HepG2 (cell line): Measurements from ENCODE around the gene TTPAL. TPM values are rescaled to one million over a fixed set of nuclear protein-coding genes. Genes with fewer than 3 reads are reported as not detected.
A peak's percentile ranks its signal among the peaks of the same experiment; 100 is the strongest.

ENCODE experiments used
- DPF2 ChIP-seq: sonication (generic); formaldehyde crosslinking; IDR thresholded peaks from 2 replicates; pipeline ENCODE4 v1.4.0; 2020; ENCODE audit warnings: mild to moderate bottlenecking, low read depth, missing genetic modification reagents, borderline replicate concordance
- EP300 ChIP-seq, 3 experiments: sonication (generic) in 1 of 3; formaldehyde crosslinking in 1 of 3; IDR thresholded peaks; 2 replicates each; pipeline versions ENCODE4 v1.5.1 to v1.6.1; 2011 to 2020; ENCODE audit warnings: low read depth in 2 of 3, low read length in 2 of 3, borderline replicate concordance in 1 of 3, improper control_type of control experiment in 1 of 3, mild to moderate bottlenecking in 1 of 3, missing genetic modification reagents in 1 of 3, moderate library complexity in 1 of 3
- PCBP1 ChIP-seq: fragments of 200-400 bp; formaldehyde crosslinking; IDR thresholded peaks from 2 replicates; pipeline ENCODE4 v1.6.1; 2017; ENCODE audit warnings: mild to moderate bottlenecking, low read depth, low read length, borderline replicate concordance
- RARA ChIP-seq: IDR thresholded peaks from 2 replicates; pipeline ENCODE4 v1.6.1; 2016; ENCODE audit warnings: missing genetic modification reagents, missing compliant biosample characterization
- SP140L ChIP-seq: sonication (generic); formaldehyde crosslinking; IDR thresholded peaks from 2 replicates; pipeline ENCODE4 v1.4.0; 2020; ENCODE audit warnings: missing genetic modification reagents, borderline replicate concordance
- ZNF615 ChIP-seq: sonication (generic); formaldehyde crosslinking; IDR thresholded peaks from 2 replicates; pipeline ENCODE4 v1.5.0; 2020; ENCODE audit warnings: mild to moderate bottlenecking, missing genetic modification reagents, borderline replicate concordance
- ZNF619 ChIP-seq: sonication (generic); formaldehyde crosslinking; IDR thresholded peaks from 2 replicates; pipeline ENCODE4 v1.4.0; 2020; ENCODE audit warnings: mild to moderate bottlenecking, missing genetic modification reagents
- polyA plus RNA-seq, 8 experiments: library from polyadenylated mRNA; depleted of rRNA in 3 of 8; stranded (reverse) in 7 of 8; unstranded in 1 of 8; fragments of >200 nt; fragmentation: Illumina TruSeq in 4 of 8; extraction: Trizol in 4 of 8; gene quantifications; 2 replicates each; pipeline versions ENCODE4 v1.2.1 to v1.2.3, GENCODE V29; 2011 to 2016; ENCODE audit warnings: low read depth in 4 of 8, missing spikeins in 1 of 8, mixed read lengths in 1 of 8; ENCODE audit not compliant: insufficient read depth in 1 of 8
- total RNA-seq, 5 experiments: library from RNA; depleted of rRNA; stranded (reverse); fragments of >200 nt; fragmentation: Illumina TruSeq; extraction: Trizol; gene quantifications; 2 replicates each; pipeline ENCODE4 v1.2.3, GENCODE V29; 2016; ENCODE audit warnings: low read depth in 1 of 5
- TF ChIP-seq, protein P1 (sequence below), 2 experiments: fragments of 450-650 bp in 1 of 2; sonication (generic) in 1 of 2; formaldehyde crosslinking in 1 of 2; IDR thresholded peaks; 2 replicates each; pipeline versions ENCODE4 v1.6.1 to v1.8.0; 2016 to 2022; ENCODE audit warnings: antibody characterized with exemption in 1 of 2, mild to moderate bottlenecking in 1 of 2, missing genetic modification reagents in 1 of 2
- TF ChIP-seq, protein P2 (sequence below): sonication (generic); formaldehyde crosslinking; IDR thresholded peaks from 2 replicates; pipeline ENCODE4 v1.5.1; 2020; ENCODE audit warnings: mild to moderate bottlenecking, missing genetic modification reagents, moderate library complexity
- TF ChIP-seq, protein P3 (sequence below): conservative IDR thresholded peaks from 2 replicates; pipeline ENCODE4 v1.6.1; 2018; ENCODE audit warnings: missing genetic modification reagents

TTPAL gene
- total and polyA plus RNA-seq, 2 of the 13 experiments (the other 11 are each of a cell fraction or from before 2014, with no cell fraction given) = 4.3 to 18.8 TPM

DNA sequence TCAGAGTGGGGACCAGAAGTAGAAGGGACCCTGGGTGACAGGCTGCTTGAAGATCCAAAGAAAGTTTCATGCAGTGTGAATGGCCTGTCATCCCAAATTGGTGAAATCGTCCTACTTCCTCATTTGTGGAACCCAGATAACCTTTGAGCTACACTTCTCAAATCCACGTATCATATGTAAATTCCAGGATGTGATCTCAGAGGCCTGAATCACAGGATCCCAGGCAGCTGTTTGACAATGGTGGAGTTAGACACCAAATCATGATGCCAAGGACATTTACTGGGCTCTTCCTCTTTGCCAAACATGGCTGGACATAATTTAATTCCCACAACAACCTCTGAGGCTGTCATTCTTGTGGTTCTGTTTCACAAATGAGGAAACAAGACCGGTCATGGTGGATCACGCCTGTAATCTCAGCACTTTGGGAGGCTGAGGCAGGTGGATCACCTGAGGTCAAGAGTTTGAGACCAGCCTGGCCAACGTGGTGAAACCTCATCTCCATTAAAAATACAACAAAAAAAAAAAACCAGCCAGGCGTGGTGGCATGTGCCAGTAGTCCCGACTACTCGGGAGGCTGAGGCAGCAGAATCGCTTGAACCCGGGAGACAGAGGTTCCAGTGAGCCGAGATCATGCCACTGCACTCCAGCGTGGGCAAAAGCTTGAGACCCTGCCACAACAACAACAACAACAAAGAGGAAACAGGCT lies 39.9 kb upstream of the TTPAL start (continued):
- TF ChIP-seq ZNF615 (CRISPR knock-in tag) (no peak), PCBP1 (no peak), SP140L (CRISPR knock-in tag) (no peak), EP300 (IDR thresholded peaks at IDR 0.05; ENCODE audit: low read depth in 2 of 2, low read length in 2 of 2) (no peak), EP300 (CRISPR knock-in tag; IDR thresholded peaks at IDR 0.05; ENCODE audit: borderline replicate concordance) (no peak), RARA (CRISPR knock-in tag) (0 out of 2 replicates have a peak, but pooled peaks have one; percentile 19), DPF2 (CRISPR knock-in tag) (no peak), ZNF619 (CRISPR knock-in tag) (no peak)
- TF ChIP-seq, protein P1, sequence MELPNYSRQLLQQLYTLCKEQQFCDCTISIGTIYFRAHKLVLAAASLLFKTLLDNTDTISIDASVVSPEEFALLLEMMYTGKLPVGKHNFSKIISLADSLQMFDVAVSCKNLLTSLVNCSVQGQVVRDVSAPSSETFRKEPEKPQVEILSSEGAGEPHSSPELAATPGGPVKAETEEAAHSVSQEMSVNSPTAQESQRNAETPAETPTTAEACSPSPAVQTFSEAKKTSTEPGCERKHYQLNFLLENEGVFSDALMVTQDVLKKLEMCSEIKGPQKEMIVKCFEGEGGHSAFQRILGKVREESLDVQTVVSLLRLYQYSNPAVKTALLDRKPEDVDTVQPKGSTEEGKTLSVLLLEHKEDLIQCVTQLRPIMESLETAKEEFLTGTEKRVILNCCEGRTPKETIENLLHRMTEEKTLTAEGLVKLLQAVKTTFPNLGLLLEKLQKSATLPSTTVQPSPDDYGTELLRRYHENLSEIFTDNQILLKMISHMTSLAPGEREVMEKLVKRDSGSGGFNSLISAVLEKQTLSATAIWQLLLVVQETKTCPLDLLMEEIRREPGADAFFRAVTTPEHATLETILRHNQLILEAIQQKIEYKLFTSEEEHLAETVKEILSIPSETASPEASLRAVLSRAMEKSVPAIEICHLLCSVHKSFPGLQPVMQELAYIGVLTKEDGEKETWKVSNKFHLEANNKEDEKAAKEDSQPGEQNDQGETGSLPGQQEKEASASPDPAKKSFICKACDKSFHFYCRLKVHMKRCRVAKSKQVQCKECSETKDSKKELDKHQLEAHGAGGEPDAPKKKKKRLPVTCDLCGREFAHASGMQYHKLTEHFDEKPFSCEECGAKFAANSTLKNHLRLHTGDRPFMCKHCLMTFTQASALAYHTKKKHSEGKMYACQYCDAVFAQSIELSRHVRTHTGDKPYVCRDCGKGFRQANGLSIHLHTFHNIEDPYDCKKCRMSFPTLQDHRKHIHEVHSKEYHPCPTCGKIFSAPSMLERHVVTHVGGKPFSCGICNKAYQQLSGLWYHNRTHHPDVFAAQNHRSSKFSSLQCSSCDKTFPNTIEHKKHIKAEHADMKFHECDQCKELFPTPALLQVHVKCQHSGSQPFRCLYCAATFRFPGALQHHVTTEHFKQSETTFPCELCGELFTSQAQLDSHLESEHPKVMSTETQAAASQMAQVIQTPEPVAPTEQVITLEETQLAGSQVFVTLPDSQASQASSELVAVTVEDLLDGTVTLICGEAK (IDR thresholded peaks at IDR 0.05) = no peak
- TF ChIP-seq, protein P1 (CRISPR knock-in tag; IDR thresholded peaks at IDR 0.05) = 0 out of 2 replicates have a peak, but pooled peaks have one; percentile 32
- TF ChIP-seq, protein P2, sequence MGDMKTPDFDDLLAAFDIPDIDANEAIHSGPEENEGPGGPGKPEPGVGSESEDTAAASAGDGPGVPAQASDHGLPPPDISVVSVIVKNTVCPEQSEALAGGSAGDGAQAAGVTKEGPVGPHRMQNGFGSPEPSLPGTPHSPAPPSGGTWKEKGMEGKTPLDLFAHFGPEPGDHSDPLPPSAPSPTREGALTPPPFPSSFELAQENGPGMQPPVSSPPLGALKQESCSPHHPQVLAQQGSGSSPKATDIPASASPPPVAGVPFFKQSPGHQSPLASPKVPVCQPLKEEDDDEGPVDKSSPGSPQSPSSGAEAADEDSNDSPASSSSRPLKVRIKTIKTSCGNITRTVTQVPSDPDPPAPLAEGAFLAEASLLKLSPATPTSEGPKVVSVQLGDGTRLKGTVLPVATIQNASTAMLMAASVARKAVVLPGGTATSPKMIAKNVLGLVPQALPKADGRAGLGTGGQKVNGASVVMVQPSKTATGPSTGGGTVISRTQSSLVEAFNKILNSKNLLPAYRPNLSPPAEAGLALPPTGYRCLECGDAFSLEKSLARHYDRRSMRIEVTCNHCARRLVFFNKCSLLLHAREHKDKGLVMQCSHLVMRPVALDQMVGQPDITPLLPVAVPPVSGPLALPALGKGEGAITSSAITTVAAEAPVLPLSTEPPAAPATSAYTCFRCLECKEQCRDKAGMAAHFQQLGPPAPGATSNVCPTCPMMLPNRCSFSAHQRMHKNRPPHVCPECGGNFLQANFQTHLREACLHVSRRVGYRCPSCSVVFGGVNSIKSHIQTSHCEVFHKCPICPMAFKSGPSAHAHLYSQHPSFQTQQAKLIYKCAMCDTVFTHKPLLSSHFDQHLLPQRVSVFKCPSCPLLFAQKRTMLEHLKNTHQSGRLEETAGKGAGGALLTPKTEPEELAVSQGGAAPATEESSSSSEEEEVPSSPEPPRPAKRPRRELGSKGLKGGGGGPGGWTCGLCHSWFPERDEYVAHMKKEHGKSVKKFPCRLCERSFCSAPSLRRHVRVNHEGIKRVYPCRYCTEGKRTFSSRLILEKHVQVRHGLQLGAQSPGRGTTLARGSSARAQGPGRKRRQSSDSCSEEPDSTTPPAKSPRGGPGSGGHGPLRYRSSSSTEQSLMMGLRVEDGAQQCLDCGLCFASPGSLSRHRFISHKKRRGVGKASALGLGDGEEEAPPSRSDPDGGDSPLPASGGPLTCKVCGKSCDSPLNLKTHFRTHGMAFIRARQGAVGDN = peak; percentile 63
- TF ChIP-seq, protein P3, sequence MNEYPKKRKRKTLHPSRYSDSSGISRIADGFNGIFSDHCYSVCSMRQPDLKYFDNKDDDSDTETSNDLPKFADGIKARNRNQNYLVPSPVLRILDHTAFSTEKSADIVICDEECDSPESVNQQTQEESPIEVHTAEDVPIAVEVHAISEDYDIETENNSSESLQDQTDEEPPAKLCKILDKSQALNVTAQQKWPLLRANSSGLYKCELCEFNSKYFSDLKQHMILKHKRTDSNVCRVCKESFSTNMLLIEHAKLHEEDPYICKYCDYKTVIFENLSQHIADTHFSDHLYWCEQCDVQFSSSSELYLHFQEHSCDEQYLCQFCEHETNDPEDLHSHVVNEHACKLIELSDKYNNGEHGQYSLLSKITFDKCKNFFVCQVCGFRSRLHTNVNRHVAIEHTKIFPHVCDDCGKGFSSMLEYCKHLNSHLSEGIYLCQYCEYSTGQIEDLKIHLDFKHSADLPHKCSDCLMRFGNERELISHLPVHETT (CRISPR knock-in tag) = no peak
